GM20431 (cell line): ENCODE results near the gene VRTN.
"Not testable (repeated sequence)": the region's sequence is repeated elsewhere in the genome, so short reads cannot be mapped to it uniquely, and the experiment has no call there.

Experiments
- in situ Hi-C: fragments of 300-500 bp; cut with MseI, MboI; formaldehyde crosslinking; loops from one replicate; pipeline ENCODE4 v1.15.0; 2020; ENCODE audit warnings: low sequenced_read_pairs; ENCODE audit not compliant: unreplicated experiment

Gene VRTN

GRCh38 chr14:74347795-74348100 lies 523 bp upstream of the VRTN start:
- in situ Hi-C loops: no loop called here

- in situ Hi-C loops: no loop called here
Measured at GRCh38 chr14:74348735-74349463, 628 bp downstream of the VRTN start.

- in situ Hi-C loops: loop anchor here (25.0 kb wide), 1 partner anchor 138 kb away; the partner anchor contains the start of genes ISCA2 and NPC2
Measured at GRCh38 chr14:74349757-74350156, 1.5 kb downstream of the VRTN start.

- in situ Hi-C loops: loop anchor here (25.0 kb wide), 1 partner anchor 137 kb away; the partner anchor contains the start of genes ISCA2 and NPC2
Measured at GRCh38 chr14:74350211-74350927, 2.1 kb downstream of the VRTN start.

GRCh38 chr14:74350928-74351323 lies 2.7 kb downstream of the VRTN start:
- in situ Hi-C loops: loop anchor here (25.0 kb wide), 1 partner anchor 136 kb away; the partner anchor contains the start of genes ISCA2 and NPC2

GRCh38 chr14:74356892-74357575 lies 8.8 kb downstream of the VRTN start:
- in situ Hi-C loops: loop anchor here (25.0 kb wide), 1 partner anchor 130 kb away; the partner anchor contains the start of genes ISCA2 and NPC2

- in situ Hi-C loops: loop anchor here (25.0 kb wide), 1 partner anchor 130 kb away; the partner anchor contains the start of genes ISCA2 and NPC2
Measured at GRCh38 chr14:74357585-74357984, 9.3 kb downstream of the VRTN start.

- in situ Hi-C loops: loop anchor here (25.0 kb wide), 1 partner anchor 129 kb away; the partner anchor contains the start of genes ISCA2 and NPC2
Measured at GRCh38 chr14:74358176-74358829, 10.0 kb downstream of the VRTN start.

GRCh38 chr14:74360163-74360562 lies 11.9 kb downstream of the VRTN start:
- in situ Hi-C loops: loop anchor here (25.0 kb wide), 1 partner anchor 127 kb away; the partner anchor contains the start of genes ISCA2 and NPC2

- in situ Hi-C loops: loop anchor here (25.0 kb wide), 1 partner anchor 125 kb away; the partner anchor contains the start of genes ISCA2 and NPC2
Measured at GRCh38 chr14:74362361-74362915, 14.2 kb downstream of the VRTN start.

GRCh38 chr14:74364271-74364880 lies 16.1 kb downstream of the VRTN start:
- in situ Hi-C loops: loop anchor here (25.0 kb wide), 1 partner anchor 123 kb away; the partner anchor contains the start of genes ISCA2 and NPC2

- in situ Hi-C loops: loop anchor here (25.0 kb wide), 1 partner anchor 119 kb away; the partner anchor contains the start of genes ISCA2 and NPC2
Measured at GRCh38 chr14:74368026-74368425, 19.8 kb downstream of the VRTN start.

GRCh38 chr14:74368441-74368840 lies 20.2 kb downstream of the VRTN start:
- in situ Hi-C loops: loop anchor here (25.0 kb wide), 1 partner anchor 119 kb away; the partner anchor contains the start of genes ISCA2 and NPC2

- in situ Hi-C loops: no loop called here
Measured at GRCh38 chr14:74377976-74378690, 29.9 kb downstream of the VRTN start.

GRCh38 chr14:74380172-74380571 lies 31.9 kb downstream of the VRTN start:
- in situ Hi-C loops: no loop called here

- in situ Hi-C loops: no loop called here
Measured at GRCh38 chr14:74380845-74381244, 32.6 kb downstream of the VRTN start.

- in situ Hi-C loops: not testable (repeated sequence)
Measured at GRCh38 chr14:74381571-74381970, 33.3 kb downstream of the VRTN start.

- in situ Hi-C loops: no loop called here
Measured at GRCh38 chr14:74382231-74382630, 34.0 kb downstream of the VRTN start.
